Hepatocyte (in vitro differentiated cells): ENCODE data around the gene ALDH5A1. TPM values are rescaled to one million over a fixed set of nuclear protein-coding genes. Genes with fewer than 3 reads are reported as not detected.

Source experiments
- DNase-seq: peaks from one replicate; pipeline ENCODE4 v3.0.0-alpha.2; 2016; ENCODE audit warnings: low spot score
- H2AFZ ChIP-seq: fragments of 200-600 bp; sonication (generic); 2 replicates; pipeline ENCODE4 v1.6.0; 2016; ENCODE audit warnings: antibody characterized with exemption, mild to moderate bottlenecking
- H3K27ac ChIP-seq: fragments of 200-600 bp; sonication (generic); 2 replicates; pipeline ENCODE4 v1.5.1; 2016; ENCODE audit warnings: mild to moderate bottlenecking
- H3K27me3 ChIP-seq: fragments of 200-600 bp; sonication (generic); 2 replicates; pipeline ENCODE4 v1.6.1; 2016
- H3K36me3 ChIP-seq: fragments of 200-600 bp; sonication (generic); replicated peaks from 2 replicates; pipeline ENCODE4 v1.5.1; 2016; ENCODE audit warnings: low read depth; ENCODE audit not compliant: insufficient read depth
- H3K4me1 ChIP-seq: fragments of 200-600 bp; sonication (generic); 2 replicates; pipeline ENCODE4 v1.5.1; 2016; ENCODE audit warnings: mild to moderate bottlenecking, moderate library complexity; ENCODE audit not compliant: insufficient read depth
- H3K4me2 ChIP-seq: fragments of 200-600 bp; sonication (generic); 2 replicates; pipeline ENCODE4 v1.6.0; 2016
- H3K4me3 ChIP-seq: fragments of 200-600 bp; sonication (generic); 2 replicates; pipeline ENCODE4 v1.5.1; 2016; ENCODE audit warnings: mild to moderate bottlenecking
- H3K79me2 ChIP-seq: fragments of 200-600 bp; sonication (generic); 2 replicates; pipeline ENCODE4 v1.6.0; 2017; ENCODE audit warnings: mild to moderate bottlenecking
- H3K9me2 ChIP-seq: fragments of 200-600 bp; sonication (generic); replicated peaks from 2 replicates; pipeline ENCODE4 v1.6.0; 2017; ENCODE audit warnings: mild to moderate bottlenecking; ENCODE audit not compliant: insufficient read depth
- H3K9me3 ChIP-seq: fragments of 200-600 bp; sonication (generic); 2 replicates; pipeline ENCODE4 v1.5.1; 2016; ENCODE audit warnings: low read depth, mild to moderate bottlenecking
- H4K20me1 ChIP-seq: fragments of 200-600 bp; sonication (generic); 2 replicates; pipeline ENCODE4 v1.6.0; 2016; ENCODE audit warnings: mild to moderate bottlenecking; ENCODE audit not compliant: insufficient read depth, poor library complexity, severe bottlenecking
- EZH2 ChIP-seq: fragments of 200-600 bp; sonication (generic); IDR thresholded peaks from 2 replicates; pipeline ENCODE4 v1.6.1; 2016; ENCODE audit warnings: antibody characterized with exemption, mild to moderate bottlenecking, borderline replicate concordance
- EZH2phosphoT487 ChIP-seq: fragments of 200-600 bp; sonication (generic); IDR thresholded peaks from one replicate; pipeline ENCODE4 v1.6.1; 2018; ENCODE audit warnings: antibody characterized with exemption, mild to moderate bottlenecking, low read depth, moderate library complexity; ENCODE audit not compliant: unreplicated experiment, severe bottlenecking
- WGBS: methylation state at CpG from one replicate; pipeline ENCODE4 v1.1.6; 2016; ENCODE audit warnings: low lambda C conversion rate; ENCODE audit errors: missing lambda C conversion rate; 5-methylcytosine and 5-hydroxymethylcytosine counted together
- polyA plus RNA-seq: library from polyadenylated mRNA; unstranded; fragments of >200 nt; fragmentation: Nextera tagmentation; extraction: Ambion mirVana; gene quantifications from 2 replicates; pipeline ENCODE4 v1.2.1, GENCODE V29; 2016
- total RNA-seq: library from RNA; depleted of rRNA; stranded (reverse); fragments of >200 nt; gene quantifications from 2 replicates; pipeline ENCODE4 v1.2.3, GENCODE V29; 2014
- TF ChIP-seq, protein P1 (sequence below): fragments of 200-600 bp; sonication (generic); IDR thresholded peaks from 2 replicates; pipeline ENCODE4 v1.5.1; 2016; ENCODE audit warnings: antibody characterized with exemption, mild to moderate bottlenecking; ENCODE audit not compliant: poor library complexity

ALDH5A1 gene
- total and polyA plus RNA-seq, 2 experiments from 2014 or later, result 12.3 to 16.8 TPM

DNA sequence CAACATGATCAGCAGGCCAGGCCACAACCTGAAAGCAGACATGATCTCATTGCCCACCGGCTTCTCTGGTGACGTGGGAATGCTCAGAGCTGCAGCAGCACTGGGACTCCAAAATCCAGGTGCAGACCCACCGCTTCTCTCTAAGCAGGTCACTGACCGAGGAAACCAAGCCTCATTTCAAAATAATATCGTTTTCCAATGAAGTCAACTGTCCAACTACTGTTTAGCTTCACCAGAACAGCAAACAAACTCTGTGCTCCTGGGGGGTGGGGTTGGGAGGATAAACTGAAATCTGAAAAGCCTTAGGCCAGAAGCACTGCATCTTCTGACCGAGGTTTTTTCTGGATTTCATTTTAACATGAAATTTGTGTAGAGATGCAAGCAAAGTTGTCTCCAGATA lies 5.3 kb upstream of the ALDH5A1 start, which contains the start of gene GPLD1:
Gene GPLD1, minus strand, starts transcription at position 109 of the 400 bp plus-strand sequence. Its CDS starts 67 bp downstream, at position 42.
- no peak within 1 kb of the TSS for H2AFZ ChIP-seq
- H3K4me3 ChIP-seq, result no peak within 1 kb of the TSS
- TF ChIP-seq, protein P1, sequence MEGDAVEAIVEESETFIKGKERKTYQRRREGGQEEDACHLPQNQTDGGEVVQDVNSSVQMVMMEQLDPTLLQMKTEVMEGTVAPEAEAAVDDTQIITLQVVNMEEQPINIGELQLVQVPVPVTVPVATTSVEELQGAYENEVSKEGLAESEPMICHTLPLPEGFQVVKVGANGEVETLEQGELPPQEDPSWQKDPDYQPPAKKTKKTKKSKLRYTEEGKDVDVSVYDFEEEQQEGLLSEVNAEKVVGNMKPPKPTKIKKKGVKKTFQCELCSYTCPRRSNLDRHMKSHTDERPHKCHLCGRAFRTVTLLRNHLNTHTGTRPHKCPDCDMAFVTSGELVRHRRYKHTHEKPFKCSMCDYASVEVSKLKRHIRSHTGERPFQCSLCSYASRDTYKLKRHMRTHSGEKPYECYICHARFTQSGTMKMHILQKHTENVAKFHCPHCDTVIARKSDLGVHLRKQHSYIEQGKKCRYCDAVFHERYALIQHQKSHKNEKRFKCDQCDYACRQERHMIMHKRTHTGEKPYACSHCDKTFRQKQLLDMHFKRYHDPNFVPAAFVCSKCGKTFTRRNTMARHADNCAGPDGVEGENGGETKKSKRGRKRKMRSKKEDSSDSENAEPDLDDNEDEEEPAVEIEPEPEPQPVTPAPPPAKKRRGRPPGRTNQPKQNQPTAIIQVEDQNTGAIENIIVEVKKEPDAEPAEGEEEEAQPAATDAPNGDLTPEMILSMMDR, result no peak
- TF ChIP-seq EZH2phosphoT487 (no peak), EZH2 (no peak)
- no peaks in the 10 kb centered on the region for H3K79me2 ChIP-seq
- no peaks in the 10 kb centered on the region for H3K9me3 ChIP-seq
- WGBS, result 90% methylated on average over 6 of the region's 6 CpGs
- H3K27me3 ChIP-seq, result no peaks in the 10 kb centered on the region
- no peaks in the 10 kb centered on the region for H4K20me1 ChIP-seq
- H3K36me3 ChIP-seq, result no peaks in the 10 kb centered on the region
- H3K27ac ChIP-seq, result no peak within 1 kb of the TSS
- H3K4me2 ChIP-seq, result no peak within 1 kb of the TSS
- H3K9me2 ChIP-seq, result no peaks in the 10 kb centered on the region
- no peaks in the 10 kb centered on the region for H3K4me1 ChIP-seq
- DNase-seq, result no peak

DNA sequence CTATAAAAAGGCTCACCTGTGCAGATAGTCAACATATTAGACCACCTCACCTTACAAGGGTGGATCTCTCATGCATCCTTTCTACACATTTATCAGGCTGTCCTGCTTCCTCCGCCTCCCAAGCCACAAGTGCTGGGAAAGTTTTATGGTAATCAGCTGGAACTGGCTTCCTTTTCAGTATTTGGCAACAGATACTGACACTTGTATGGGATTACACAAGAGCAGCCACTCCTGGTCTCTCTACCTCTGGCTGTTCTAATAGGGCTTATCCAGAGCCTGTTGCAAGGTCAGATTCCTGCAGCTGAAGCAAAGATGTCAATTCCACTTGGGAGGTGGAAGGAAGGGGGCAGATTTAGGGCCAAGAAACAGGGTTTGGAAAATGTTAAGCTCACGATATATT lies 4.9 kb upstream of the ALDH5A1 start:
- Histone ChIP-seq H3K4me1 (no peaks in the 10 kb centered on the region), H3K4me3 (no peak overlapping the region), H3K27me3 (no peaks in the 10 kb centered on the region), H3K4me2 (no peak overlapping the region), H3K36me3 (no peaks in the 10 kb centered on the region), H3K27ac (no peak overlapping the region), H4K20me1 (no peaks in the 10 kb centered on the region), H3K9me3 (no peaks in the 10 kb centered on the region), H2AFZ (no peak overlapping the region), H3K79me2 (no peaks in the 10 kb centered on the region), H3K9me2 (no peaks in the 10 kb centered on the region)
- DNase-seq, result peak; percentile 34
- WGBS, result 84% methylated on average over 2 of the region's 2 CpGs
- TF ChIP-seq EZH2 (no peak), EZH2phosphoT487 (no peak)
- TF ChIP-seq, protein P1, result no peak

DNA sequence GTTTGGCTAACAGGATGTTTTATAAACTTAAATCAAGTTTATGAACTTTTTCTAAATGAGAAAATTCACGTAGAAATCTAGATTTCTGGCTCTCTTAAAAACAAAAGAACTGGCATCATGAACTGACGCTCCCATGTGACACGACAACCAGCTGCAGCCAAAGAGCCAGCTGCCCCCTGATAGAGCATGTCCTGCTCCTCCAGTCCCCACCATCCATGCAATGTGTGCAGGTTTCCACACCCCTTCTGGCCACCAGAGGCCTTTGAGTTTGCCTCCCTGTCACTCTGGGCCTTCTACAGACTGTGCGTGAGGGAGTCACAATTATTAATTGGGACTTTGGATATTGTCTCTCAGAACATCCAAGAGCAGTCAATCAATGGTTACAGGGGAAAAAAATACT lies 3.8 kb upstream of the ALDH5A1 start:
- Histone ChIP-seq H3K79me2 (no peaks in the 10 kb centered on the region), H3K36me3 (no peaks in the 10 kb centered on the region), H3K4me2 (no peak overlapping the region), H3K4me1 (peaks cover 4% of the 10 kb centered on the region), H3K4me3 (no peak overlapping the region), H2AFZ (no peak overlapping the region), H3K9me3 (no peaks in the 10 kb centered on the region), H3K27me3 (no peaks in the 10 kb centered on the region), H4K20me1 (no peaks in the 10 kb centered on the region), H3K27ac (no peak overlapping the region), H3K9me2 (no peaks in the 10 kb centered on the region)
- 97% methylated on average over 4 of the region's 4 CpGs for WGBS
- no peak for DNase-seq
- TF ChIP-seq, protein P1, result no peak

DNA sequence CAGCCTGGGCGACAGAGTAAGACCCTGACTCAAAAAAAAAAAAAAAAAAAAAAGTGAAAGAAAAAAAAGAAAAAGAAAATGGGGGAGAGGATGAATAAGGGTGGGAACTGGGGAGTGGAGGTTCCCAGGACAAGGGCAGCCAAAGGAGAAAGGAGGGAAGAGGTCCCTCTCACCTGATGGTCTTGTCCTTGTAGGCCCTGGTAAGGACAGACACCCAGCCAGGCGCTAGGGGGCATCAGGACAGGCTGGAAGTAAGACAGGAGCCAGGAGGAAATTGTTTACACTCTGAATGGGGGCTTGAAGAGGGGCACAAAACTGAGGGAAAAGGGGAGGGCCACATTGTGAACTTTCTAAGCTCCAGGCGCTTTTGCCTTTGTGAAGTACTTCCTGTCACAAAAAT lies 2.3 kb upstream of the ALDH5A1 start:
- 72% methylated on average over 3 of the region's 3 CpGs for WGBS
- Histone ChIP-seq H3K27me3 (no peaks in the 10 kb centered on the region), H3K36me3 (no peaks in the 10 kb centered on the region), H3K4me3 (no peak overlapping the region), H3K4me2 (no peak overlapping the region), H3K9me3 (no peaks in the 10 kb centered on the region), H3K9me2 (no peaks in the 10 kb centered on the region), H2AFZ (no peak overlapping the region), H4K20me1 (no peaks in the 10 kb centered on the region), H3K27ac (no peak overlapping the region), H3K79me2 (peaks cover 2% of the 10 kb centered on the region), H3K4me1 (peaks cover 5% of the 10 kb centered on the region)
- peak; percentile 17 for DNase-seq
- TF ChIP-seq EZH2phosphoT487 (no peak), EZH2 (no peak)
- TF ChIP-seq, protein P1, result peak; percentile 15
